Loucy (cell line): ENCODE measurements around the gene AWAT2.

Experiments
- CTCF ChIP-seq: fragments of 200-600 bp; sonication (generic); conservative IDR thresholded peaks from 2 replicates; pipeline ENCODE4 v1.5.1; 2014; ENCODE audit warnings: mild to moderate bottlenecking, antibody characterized with exemption, low read length
- EZH2phosphoT487 ChIP-seq: fragments of 200-600 bp; IDR thresholded peaks from 2 replicates; pipeline ENCODE4 v1.6.1; 2018; ENCODE audit warnings: antibody characterized with exemption, mild to moderate bottlenecking, moderate library complexity, borderline replicate concordance

- TF ChIP-seq CTCF, result no peak
- TF ChIP-seq EZH2phosphoT487, result no peak
Measured at GRCh38 chrX:70079297-70079696, 29.6 kb upstream of the AWAT2 start.
